CD4-positive, CD25-positive, alpha-beta regulatory T cell (primary cell): ENCODE data around the gene SLC1A2. TPM values are rescaled to one million over a fixed set of nuclear protein-coding genes. Genes with fewer than 3 reads are reported as not detected.
A peak's percentile ranks its signal among the peaks of the same experiment; 100 is the strongest.

Source experiments
- ATAC-seq, 2 donors: fragments of 150-1000 bp; cut with Tn5 transposase; one replicate each; pipeline ENCODE4 v1.10.0; 2021; ENCODE audit warnings: low read depth in 2 of 2, moderate number of reproducible peaks in 2 of 2, moderate library complexity in 1 of 2
- DNase-seq, 3 donors: peaks; one replicate each; pipeline versions ENCODE4 v3.0.0 to v3.0.0-alpha.2; 2012 to 2022; ENCODE audit warnings: mixed read lengths in 1 of 3
- H3K27ac ChIP-seq: one replicate; pipeline ENCODE4 v1.7.0; 2013; ENCODE audit warnings: mild to moderate bottlenecking, low read length; ENCODE audit not compliant: insufficient read depth, poor library complexity, severe bottlenecking
- H3K27me3 ChIP-seq: one replicate; pipeline ENCODE4 v1.7.0; 2013; ENCODE audit warnings: low read length; ENCODE audit not compliant: control insufficient read depth, insufficient read depth
- H3K36me3 ChIP-seq: one replicate; pipeline ENCODE4 v1.7.0; 2013; ENCODE audit warnings: mild to moderate bottlenecking, low read length, moderate library complexity; ENCODE audit not compliant: control insufficient read depth, insufficient read depth
- H3K4me1 ChIP-seq: 2 replicates; pipeline ENCODE4 v1.7.0; 2013; ENCODE audit warnings: mild to moderate bottlenecking, low read length; ENCODE audit not compliant: insufficient read depth, control insufficient read depth, poor library complexity, severe bottlenecking
- H3K4me3 ChIP-seq: one replicate; pipeline ENCODE4 v1.7.0; 2013; ENCODE audit warnings: low read depth, mild to moderate bottlenecking, low read length, moderate library complexity
- H3K9me3 ChIP-seq, 2 experiments: 1 replicate in 1 of 2; 2 replicates in 1 of 2; pipeline ENCODE4 v1.7.0; 2013; ENCODE audit warnings: low read length in 2 of 2, mild to moderate bottlenecking in 1 of 2, moderate library complexity in 1 of 2; ENCODE audit not compliant: control insufficient read depth in 2 of 2
- H3K27ac Mint-ChIP-seq, 3 donors: one replicate each; pipeline ENCODE4 v1.8.0; 2020 to 2022; ENCODE audit warnings: mild to moderate bottlenecking in 3 of 3, mixed read lengths in 3 of 3, moderate library complexity in 2 of 3
- H3K27me3 Mint-ChIP-seq: one replicate; pipeline ENCODE4 v1.8.0; 2022; ENCODE audit warnings: mild to moderate bottlenecking, mixed read lengths
- H3K36me3 Mint-ChIP-seq: one replicate; pipeline ENCODE4 v1.8.0; 2020; ENCODE audit warnings: mixed read lengths
- H3K4me1 Mint-ChIP-seq, 4 donors: one replicate each; pipeline ENCODE4 v1.8.0; 2020 to 2022; ENCODE audit warnings: mixed read lengths in 4 of 4, mild to moderate bottlenecking in 1 of 4
- H3K4me3 Mint-ChIP-seq, 4 donors: one replicate each; pipeline ENCODE4 v1.8.0; 2020 to 2022; ENCODE audit warnings: mild to moderate bottlenecking in 4 of 4, mixed read lengths in 4 of 4, moderate library complexity in 3 of 4
- H3K9me3 Mint-ChIP-seq, 7 donors: one replicate each; pipeline ENCODE4 v1.8.0; 2020 to 2022; ENCODE audit warnings: mixed read lengths in 7 of 7, mild to moderate bottlenecking in 3 of 7, moderate library complexity in 2 of 7
- polyA plus RNA-seq, 4 donors: library from polyadenylated mRNA; unstranded; fragments of 300-500 nt; fragmentation: Illumina TruSeq; gene quantifications; one replicate each; pipeline ENCODE4 v1.2.3, GENCODE V29; 2021
- total RNA-seq: library from RNA; stranded (reverse); gene quantifications from one replicate; pipeline ENCODE4 v1.2.3, GENCODE V29; 2022

SLC1A2 gene
- total and polyA plus RNA-seq, 5 donors from 2014 or later = 0.08 to 0.23 TPM; not detected in 3

DNA sequence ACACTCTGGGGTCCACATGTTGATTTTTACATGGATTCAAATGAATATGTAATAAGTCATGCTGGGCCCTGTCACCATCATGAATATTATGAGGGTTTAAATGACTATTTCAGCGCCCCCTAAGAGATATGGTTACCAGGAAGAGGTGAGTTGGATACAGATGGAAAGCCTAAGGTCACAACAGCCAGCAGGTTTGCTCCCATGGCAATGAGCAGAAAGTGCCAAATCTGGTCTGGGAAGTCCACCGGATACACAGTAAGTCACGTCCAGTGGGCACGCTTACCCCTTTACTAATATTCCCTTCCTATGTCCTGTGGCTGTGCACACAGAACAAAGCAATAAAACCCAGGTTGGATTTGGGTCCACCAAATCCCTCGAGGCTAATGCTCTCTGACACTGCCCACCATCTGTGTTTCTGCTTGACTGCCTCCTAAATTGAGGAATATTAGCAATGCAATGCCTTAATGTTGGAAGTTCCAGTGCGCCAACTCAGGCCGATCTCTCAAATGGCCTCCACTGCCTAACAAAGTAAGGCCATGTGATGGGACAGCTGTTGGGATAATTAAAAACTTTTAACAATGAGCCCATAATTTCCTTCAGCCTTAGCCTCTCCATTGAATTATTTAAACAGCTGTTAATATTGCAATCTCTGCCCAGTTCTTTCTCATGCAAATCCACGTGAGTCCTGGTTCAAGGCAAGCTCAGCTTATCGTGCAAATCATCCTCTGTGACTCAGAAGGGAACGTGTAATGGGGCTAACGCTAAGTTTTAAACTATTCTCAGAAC is 97.6 kb downstream of the SLC1A2 start:
- peaks cover 0 to 4% (median 0%) of the 10 kb centered on the region in 7 donors for H3K9me3 Mint-ChIP-seq
- H3K4me1 ChIP-seq = peaks cover 11% of the 10 kb centered on the region
- no peaks in the 10 kb centered on the region for H3K27me3 ChIP-seq
- no peaks in the 10 kb centered on the region for H3K36me3 ChIP-seq
- H3K27ac Mint-ChIP-seq = no peak overlapping the region
- H3K4me3 ChIP-seq = no peak overlapping the region
- peaks cover 6 to 30% (median 20%) of the 10 kb centered on the region in 4 donors for H3K4me1 Mint-ChIP-seq
- H3K27ac ChIP-seq = no peak overlapping the region
- H3K36me3 Mint-ChIP-seq = no peaks in the 10 kb centered on the region
- ATAC-seq (no peak), DNase-seq (no peak)
- H3K27me3 Mint-ChIP-seq = peaks cover 11% of the 10 kb centered on the region
- no peak overlapping the region for H3K4me3 Mint-ChIP-seq
- no peaks in the 10 kb centered on the region for H3K9me3 ChIP-seq

GRCh38 chr11:35321111-35321510 is 98.2 kb downstream of the SLC1A2 start:
- Histone ChIP-seq H3K27ac (no peak overlapping the region), H3K9me3 (no peaks in the 10 kb centered on the region), H3K4me1 (peaks cover 11% of the 10 kb centered on the region), H3K27me3 (no peaks in the 10 kb centered on the region), H3K4me3 (no peak overlapping the region), H3K36me3 (no peaks in the 10 kb centered on the region)
- Mint-ChIP-seq H3K27me3 (peaks cover 11% of the 10 kb centered on the region), H3K4me3 (no peak overlapping the region), H3K36me3 (no peaks in the 10 kb centered on the region), H3K4me1 (peaks cover 6 to 30% (median 22%) of the 10 kb centered on the region in 4 donors), H3K27ac (peak overlapping the region in 1 of 3 donors; percentile 42), H3K9me3 (peaks cover 0 to 4% (median 0%) of the 10 kb centered on the region in 7 donors)
- ATAC-seq (no peak), DNase-seq (no peak)

DNA sequence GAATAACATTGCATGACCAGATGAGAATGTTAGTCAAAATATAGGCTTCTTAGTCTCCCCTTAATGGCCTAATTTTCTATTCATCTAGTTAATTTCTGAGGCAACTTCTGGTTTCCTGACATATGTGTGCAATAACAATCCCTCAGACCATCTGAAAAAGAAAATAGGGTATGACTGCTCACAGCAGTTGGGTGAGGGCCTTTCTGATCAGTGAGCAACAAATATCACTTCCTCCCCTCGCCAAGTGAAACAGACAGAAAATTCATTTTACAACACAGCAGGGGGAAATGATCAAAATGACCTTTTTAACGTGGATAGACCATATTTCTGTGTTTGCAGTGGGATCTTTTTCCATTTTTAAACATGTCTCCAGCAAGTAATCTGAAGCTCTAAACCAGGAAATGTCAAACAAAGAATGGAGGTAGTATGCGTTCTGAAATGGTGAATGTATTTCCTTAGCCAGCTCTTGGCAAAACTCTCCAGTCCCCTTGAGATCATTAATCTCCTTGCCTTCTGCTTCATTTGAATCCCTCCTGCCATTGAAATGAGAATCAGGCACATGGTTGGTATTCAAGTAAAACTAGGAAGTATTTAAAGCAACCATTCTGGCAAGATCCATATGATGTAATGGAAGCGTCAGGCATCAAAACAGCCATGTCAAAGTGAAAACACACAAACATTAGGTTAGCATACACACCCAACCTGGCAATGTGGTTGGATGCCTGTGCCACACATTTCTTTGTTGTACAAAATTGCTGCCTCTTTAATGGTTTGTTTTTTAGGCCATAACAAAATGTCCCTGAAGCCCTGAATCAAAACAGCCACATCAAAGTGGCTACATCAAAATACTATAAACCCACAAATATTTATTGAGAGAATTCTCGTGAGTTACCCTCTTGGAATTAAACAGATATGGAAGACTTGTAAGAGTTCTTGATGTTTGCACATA is 100.1 kb downstream of the SLC1A2 start:
- no peak overlapping the region for H3K4me3 ChIP-seq
- Mint-ChIP-seq H3K36me3 (no peaks in the 10 kb centered on the region), H3K4me3 (peak overlapping the region in 2 of 4 donors; percentile 28 to 53), H3K9me3 (no peaks in the 10 kb centered on the region), H3K4me1 (peaks cover 6 to 27% (median 19%) of the 10 kb centered on the region in 4 donors), H3K27ac (peak overlapping the region in 2 of 3 donors; percentile 22 to 45), H3K27me3 (peaks cover 14% of the 10 kb centered on the region)
- ATAC-seq (no peak), DNase-seq (peak in 1 of 3 donors; percentile 25)
- no peaks in the 10 kb centered on the region for H3K27me3 ChIP-seq
- H3K4me1 ChIP-seq = peaks cover 11% of the 10 kb centered on the region
- no peak overlapping the region for H3K27ac ChIP-seq
- H3K9me3 ChIP-seq = no peaks in the 10 kb centered on the region
- no peaks in the 10 kb centered on the region for H3K36me3 ChIP-seq

- H3K27ac ChIP-seq = no peak overlapping the region
- H3K27me3 ChIP-seq = no peaks in the 10 kb centered on the region
- H3K4me3 ChIP-seq = no peak overlapping the region
- H3K27me3 Mint-ChIP-seq = peaks cover 16% of the 10 kb centered on the region
- no peaks in the 10 kb centered on the region for H3K9me3 Mint-ChIP-seq
- H3K36me3 ChIP-seq = no peaks in the 10 kb centered on the region
- no peak for ATAC-seq
- H3K9me3 ChIP-seq = no peaks in the 10 kb centered on the region
- no peaks in the 10 kb centered on the region for H3K36me3 Mint-ChIP-seq
- no peak overlapping the region for H3K4me3 Mint-ChIP-seq
- peaks cover 11% of the 10 kb centered on the region for H3K4me1 ChIP-seq
- no peak for DNase-seq
- peaks cover 6 to 27% (median 19%) of the 10 kb centered on the region in 4 donors for H3K4me1 Mint-ChIP-seq
- H3K27ac Mint-ChIP-seq = peak overlapping the region in 1 of 3 donors; percentile 45
These were observed 101.0 kb downstream of the SLC1A2 start for GRCh38 chr11:35318309-35318708.

DNA sequence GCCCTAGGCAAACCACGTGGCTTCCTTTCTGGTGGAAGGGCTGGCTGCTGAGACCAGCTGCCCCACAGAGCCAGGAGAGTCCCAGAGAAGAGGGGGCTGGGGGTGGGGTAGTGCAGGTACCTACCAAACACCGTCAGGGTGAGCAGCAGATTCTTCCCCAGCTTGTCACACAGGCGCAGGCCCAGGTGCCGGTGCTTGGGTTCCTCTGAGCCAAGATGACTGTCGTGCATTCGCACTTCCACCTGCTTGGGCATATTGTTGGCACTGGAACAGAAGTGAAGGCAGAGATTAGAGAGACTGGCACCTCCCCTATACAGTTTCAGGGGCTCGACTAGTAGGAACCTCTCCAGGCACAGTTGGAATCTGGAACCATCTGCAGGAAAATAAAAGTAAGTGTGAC is 102.1 kb downstream of the SLC1A2 start:
- peaks cover 10% of the 10 kb centered on the region for H3K27me3 Mint-ChIP-seq
- peak overlapping the region in 1 of 3 donors; percentile 71 for H3K27ac Mint-ChIP-seq
- no peaks in the 10 kb centered on the region for H3K9me3 Mint-ChIP-seq
- H3K4me3 Mint-ChIP-seq = no peak overlapping the region
- Histone ChIP-seq H3K36me3 (no peaks in the 10 kb centered on the region), H3K4me3 (no peak overlapping the region), H3K27ac (no peak overlapping the region), H3K27me3 (no peaks in the 10 kb centered on the region), H3K9me3 (no peaks in the 10 kb centered on the region), H3K4me1 (peaks cover 11% of the 10 kb centered on the region)
- no peak for DNase-seq
- peaks cover 6 to 24% (median 18%) of the 10 kb centered on the region in 4 donors for H3K4me1 Mint-ChIP-seq
- ATAC-seq = no peak
- H3K36me3 Mint-ChIP-seq = no peaks in the 10 kb centered on the region

DNA sequence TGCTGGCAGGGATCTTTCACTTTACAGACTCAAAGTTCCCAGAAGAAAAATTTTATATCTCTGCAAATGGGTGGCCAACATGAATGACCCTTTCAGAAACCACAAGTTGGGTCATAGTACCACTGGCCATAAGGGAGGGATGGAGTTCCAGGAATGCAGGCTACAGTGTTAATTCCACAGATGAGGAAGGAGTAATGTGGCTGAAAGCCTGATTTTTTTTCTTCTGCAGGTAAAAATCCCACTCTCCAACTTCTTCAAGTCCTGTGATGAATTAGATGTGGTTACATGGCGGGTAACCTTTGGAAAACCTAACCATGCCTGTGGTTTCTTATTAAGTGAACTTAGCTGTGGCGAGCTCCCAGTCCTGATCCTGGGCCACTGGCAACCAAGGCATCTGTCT is 103.2 kb downstream of the SLC1A2 start:
- DNase-seq = no peak
- H3K27me3 ChIP-seq = no peaks in the 10 kb centered on the region
- H3K36me3 ChIP-seq = no peaks in the 10 kb centered on the region
- H3K4me3 ChIP-seq = no peak overlapping the region
- no peaks in the 10 kb centered on the region for H3K9me3 ChIP-seq
- peaks cover 6 to 22% (median 17%) of the 10 kb centered on the region in 4 donors for H3K4me1 Mint-ChIP-seq
- H3K27ac ChIP-seq = no peak overlapping the region
- no peaks in the 10 kb centered on the region for H3K9me3 Mint-ChIP-seq
- H3K4me3 Mint-ChIP-seq = no peak overlapping the region
- no peak for ATAC-seq
- H3K27me3 Mint-ChIP-seq = peaks cover 9% of the 10 kb centered on the region
- no peak overlapping the region for H3K27ac Mint-ChIP-seq
- no peaks in the 10 kb centered on the region for H3K36me3 Mint-ChIP-seq
- peaks cover 11% of the 10 kb centered on the region for H3K4me1 ChIP-seq

GRCh38 chr11:35313760-35314153 is 105.6 kb downstream of the SLC1A2 start:
- peaks cover 10% of the 10 kb centered on the region for H3K27me3 Mint-ChIP-seq
- no peak overlapping the region for H3K27ac Mint-ChIP-seq
- peaks cover 2% of the 10 kb centered on the region for H3K4me1 ChIP-seq
- H3K36me3 ChIP-seq = no peaks in the 10 kb centered on the region
- DNase-seq = no peak
- no peak overlapping the region for H3K4me3 Mint-ChIP-seq
- H3K9me3 Mint-ChIP-seq = no peaks in the 10 kb centered on the region
- H3K4me3 ChIP-seq = no peak overlapping the region
- H3K36me3 Mint-ChIP-seq = no peaks in the 10 kb centered on the region
- H3K27ac ChIP-seq = no peak overlapping the region
- ATAC-seq = no peak
- H3K4me1 Mint-ChIP-seq = peaks cover 0 to 14% (median 5%) of the 10 kb centered on the region in 4 donors
- no peaks in the 10 kb centered on the region for H3K9me3 ChIP-seq
- H3K27me3 ChIP-seq = no peaks in the 10 kb centered on the region
